ENCODE results near the gene AFF1.

Gene AFF1

GRCh38 chr4:87121341-87122065 lies 186.7 kb downstream of the AFF1 start:
- ChIA-PET CTCF (interaction anchor here (0.8 to 5.2 kb wide), 3 partner anchors 29 to 199 kb away, joined by 3 to 26 read pairs (median 18); no protein-coding TSS in a partner anchor), POLR2A (no interaction called here)
- TF ChIP-seq CTCF (IDR thresholded peaks at IDR 0.05; ENCODE audit: control extremely low read depth, extremely low read depth, low read depth, missing control alignments): no peak
- DNase-seq (ENCODE audit: extremely low spot score): no peak

- ChIA-PET CTCF (interaction anchor here (1.2 to 5.2 kb wide), 3 partner anchors 11 to 200 kb away, joined by 3 to 26 read pairs (median 18); no protein-coding TSS in a partner anchor), POLR2A (no interaction called here)
- DNase-seq (ENCODE audit: extremely low spot score): no peak
- TF ChIP-seq CTCF (IDR thresholded peaks at IDR 0.05; ENCODE audit: control extremely low read depth, extremely low read depth, low read depth, missing control alignments): no peak
Observed at GRCh38 chr4:87122252-87122651, 187.4 kb downstream of the AFF1 start.

- ChIA-PET CTCF (interaction anchor here (1.4 to 2.6 kb wide), 3 partner anchors 9 to 25 kb away, joined by 4 to 11 read pairs (median 7); no protein-coding TSS in a partner anchor), POLR2A (no interaction called here)
- DNase-seq (ENCODE audit: extremely low spot score): no peak
- no peak for TF ChIP-seq CTCF (IDR thresholded peaks at IDR 0.05; ENCODE audit: control extremely low read depth, extremely low read depth, low read depth, missing control alignments)
Observed at GRCh38 chr4:87126056-87126455, 191.2 kb downstream of the AFF1 start.

GRCh38 chr4:87128006-87128705 lies 193.3 kb downstream of the AFF1 start:
- ChIA-PET POLR2A (no interaction called here), CTCF (interaction anchor here (1.2 kb wide), 1 partner anchor 8 kb away, joined by 4 read pairs; no protein-coding TSS in a partner anchor)
- DNase-seq (ENCODE audit: extremely low spot score): no peak
- no peak for TF ChIP-seq CTCF (IDR thresholded peaks at IDR 0.05; ENCODE audit: control extremely low read depth, extremely low read depth, low read depth, missing control alignments)

GRCh38 chr4:87129681-87130080 lies 194.9 kb downstream of the AFF1 start:
- no peak for DNase-seq (ENCODE audit: extremely low spot score)
- no peak for TF ChIP-seq CTCF (IDR thresholded peaks at IDR 0.05; ENCODE audit: control extremely low read depth, extremely low read depth, low read depth, missing control alignments)
- CTCF ChIA-PET: interaction anchor here (1.2 kb wide), 1 partner anchor 10 kb away, joined by 4 read pairs; no protein-coding TSS in a partner anchor
- POLR2A ChIA-PET: no interaction called here

GRCh38 chr4:87130985-87131703 lies 196.3 kb downstream of the AFF1 start:
- POLR2A ChIA-PET: no interaction called here
- CTCF ChIA-PET: interaction anchor here (1.0 kb wide), 1 partner anchor 40 kb away, joined by 3 read pairs; no protein-coding TSS in a partner anchor
- DNase-seq (ENCODE audit: extremely low spot score): no peak
- no peak for TF ChIP-seq CTCF (IDR thresholded peaks at IDR 0.05; ENCODE audit: control extremely low read depth, extremely low read depth, low read depth, missing control alignments)

Data from GM10248 (cell line).